ENCODE measurements around the gene PCSK1.
"Not testable (repeated sequence)": the region's sequence is repeated elsewhere in the genome, so short reads cannot be mapped to it uniquely, and the experiment has no call there.

Gene PCSK1

GRCh38 chr5:96426831-96427230 lies 6.2 kb downstream of the PCSK1 start:
- no peak for DNase-seq (ENCODE audit: low read depth in 3 of 3)

- no peak for DNase-seq (ENCODE audit: low read depth in 3 of 3)
Observed at GRCh38 chr5:96425443-96425842, 7.6 kb downstream of the PCSK1 start.

DNA sequence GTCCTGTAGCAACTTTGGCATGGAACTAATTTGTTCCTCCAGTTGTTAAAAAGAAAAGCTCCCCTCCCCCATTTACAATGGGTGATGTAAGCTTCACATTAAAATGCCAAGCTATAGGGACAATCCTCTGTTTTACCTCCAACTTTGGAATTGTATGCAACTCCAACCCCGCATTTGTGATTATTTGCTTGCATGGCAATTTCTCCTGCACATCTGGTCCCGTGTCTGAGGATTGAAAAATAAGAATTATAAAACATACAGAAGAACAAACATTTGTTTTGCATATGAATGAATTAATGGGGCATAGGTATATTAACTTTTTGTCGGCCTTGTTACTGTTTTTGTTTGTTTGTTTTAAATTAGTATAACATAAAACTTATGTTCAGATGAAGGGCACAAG lies 17.2 kb downstream of the PCSK1 start:
- no peak for DNase-seq (ENCODE audit: low read depth in 3 of 3)

DNA sequence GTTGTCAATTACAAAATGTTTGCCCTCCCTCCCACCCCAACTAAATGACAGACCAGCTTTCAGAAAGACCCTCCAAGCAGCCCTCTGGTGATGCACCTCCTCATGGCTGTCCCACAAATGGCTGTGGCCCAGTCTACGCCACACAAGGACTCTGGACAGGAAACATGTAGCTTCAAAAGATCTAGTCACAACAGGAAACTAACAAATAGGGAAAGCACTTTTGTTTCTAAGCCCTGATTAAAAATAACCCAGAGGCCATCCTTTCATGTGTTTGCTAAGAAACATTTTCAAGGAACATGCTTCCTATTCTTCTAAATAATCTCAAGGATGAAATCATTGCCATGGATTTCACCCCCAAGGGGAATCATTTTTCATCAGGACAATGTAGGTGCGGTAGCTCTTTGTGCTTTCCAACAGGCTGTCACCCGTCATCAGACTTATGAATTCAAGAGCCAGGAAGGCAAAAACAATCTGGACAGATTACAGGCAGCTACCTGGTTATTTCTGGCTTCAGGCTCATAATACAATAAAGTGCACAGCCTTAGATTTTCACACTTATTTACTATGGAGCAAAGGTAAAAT lies 20.1 kb downstream of the PCSK1 start:
- DNase-seq (ENCODE audit: low read depth in 3 of 3): no peak

GRCh38 chr5:96410013-96410412 lies 23.0 kb downstream of the PCSK1 start:
- DNase-seq (ENCODE audit: low read depth in 3 of 3): no peak

- no peak for DNase-seq (ENCODE audit: low read depth in 3 of 3)
Observed at GRCh38 chr5:96408841-96409538, 24.1 kb downstream of the PCSK1 start.

DNA sequence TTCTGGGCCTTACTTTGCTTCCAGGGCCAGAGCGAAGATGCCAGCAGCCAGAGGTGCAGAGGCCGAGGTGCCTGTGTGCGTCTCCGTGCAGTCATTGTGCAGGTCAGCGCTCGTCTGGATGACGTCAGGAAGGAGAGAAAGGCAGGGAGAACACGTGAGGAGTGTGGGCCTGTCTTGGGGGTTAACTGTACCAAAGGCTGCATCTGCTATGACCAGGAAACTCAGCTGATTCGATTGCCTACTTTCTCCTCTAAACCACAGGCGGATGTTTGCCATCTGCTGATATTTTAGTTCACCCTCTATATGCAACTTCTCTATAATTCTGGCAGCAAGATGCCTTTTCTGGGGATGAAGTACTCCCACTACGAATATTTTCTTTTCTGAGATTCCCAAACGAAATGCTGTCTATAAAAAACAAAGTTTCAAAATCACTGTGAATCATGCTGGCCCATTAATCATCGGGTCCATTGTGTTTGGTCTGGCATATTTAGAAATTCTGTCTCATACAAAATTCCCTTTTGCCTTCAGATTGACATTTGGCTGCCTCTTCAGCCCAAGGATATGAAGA lies 24.8 kb downstream of the PCSK1 start:
- DNase-seq (ENCODE audit: low read depth in 3 of 3): no peak

DNA sequence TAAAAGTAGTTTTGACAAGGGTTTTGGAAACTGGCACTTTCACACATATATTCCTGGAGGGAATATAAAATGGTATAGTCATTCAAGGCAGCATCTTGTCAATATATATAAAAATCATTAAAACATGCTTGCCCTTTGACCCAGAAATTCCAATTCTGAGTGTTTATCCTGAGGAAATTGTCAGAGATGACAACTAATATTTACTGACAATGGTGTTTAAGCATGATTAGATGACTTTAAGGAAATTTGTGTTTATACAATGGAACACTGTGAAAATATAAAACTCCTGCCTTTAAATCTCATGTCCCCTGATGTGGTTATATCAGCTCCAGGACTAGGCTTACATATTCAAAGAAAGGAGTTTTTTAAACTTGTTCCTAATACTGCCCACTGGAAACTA lies 25.6 kb downstream of the PCSK1 start:
- DNase-seq (ENCODE audit: low read depth in 3 of 3): no peak

DNA sequence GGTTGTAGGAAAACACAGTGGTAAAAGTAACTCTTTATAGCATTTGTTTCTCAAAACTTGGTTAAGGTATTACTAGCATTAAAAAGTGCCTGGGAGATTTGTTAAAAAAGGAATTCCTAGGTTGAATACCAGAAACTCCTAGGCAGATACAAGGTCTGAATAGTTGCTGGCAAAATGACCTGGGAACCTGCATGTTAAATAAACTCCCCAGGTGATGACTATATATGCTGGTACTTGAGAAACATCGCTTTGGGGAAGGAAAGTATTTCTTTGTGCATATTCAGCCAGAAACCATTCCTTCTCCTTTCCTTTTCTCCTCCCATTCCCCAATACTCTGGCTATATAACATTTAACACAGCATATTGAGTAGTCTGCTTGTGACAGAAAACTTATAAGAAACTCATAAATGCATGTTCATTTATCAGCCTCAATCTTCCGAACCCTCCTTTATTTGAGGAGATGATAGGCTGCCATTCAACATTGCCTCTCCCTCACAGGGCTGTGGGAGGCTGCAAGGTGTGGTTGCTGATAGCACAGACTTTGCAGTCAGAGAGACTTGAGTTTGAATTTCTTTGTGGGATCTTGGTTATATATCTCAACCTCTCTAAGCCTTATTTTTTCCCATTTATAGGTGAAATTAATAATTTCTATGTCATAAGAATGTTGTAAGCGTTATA lies 28.7 kb downstream of the PCSK1 start:
- no peak for DNase-seq (ENCODE audit: low read depth in 3 of 3)

GRCh38 chr5:96402500-96402899 lies 30.5 kb downstream of the PCSK1 start:
- DNase-seq (ENCODE audit: low read depth in 3 of 3): no peak

GRCh38 chr5:96396878-96397277 lies 36.2 kb downstream of the PCSK1 start:
- DNase-seq (ENCODE audit: low read depth in 3 of 3): no peak

GRCh38 chr5:96395295-96395694 lies 37.8 kb downstream of the PCSK1 start:
- DNase-seq (ENCODE audit: low read depth in 3 of 3): not testable (repeated sequence)

- no peak for DNase-seq (ENCODE audit: low read depth in 3 of 3)
Observed at GRCh38 chr5:96391921-96392320, 41.1 kb downstream of the PCSK1 start.

GRCh38 chr5:96388176-96388575 lies 44.9 kb downstream of the PCSK1 start:
- DNase-seq (ENCODE audit: low read depth in 3 of 3): no peak

DNA sequence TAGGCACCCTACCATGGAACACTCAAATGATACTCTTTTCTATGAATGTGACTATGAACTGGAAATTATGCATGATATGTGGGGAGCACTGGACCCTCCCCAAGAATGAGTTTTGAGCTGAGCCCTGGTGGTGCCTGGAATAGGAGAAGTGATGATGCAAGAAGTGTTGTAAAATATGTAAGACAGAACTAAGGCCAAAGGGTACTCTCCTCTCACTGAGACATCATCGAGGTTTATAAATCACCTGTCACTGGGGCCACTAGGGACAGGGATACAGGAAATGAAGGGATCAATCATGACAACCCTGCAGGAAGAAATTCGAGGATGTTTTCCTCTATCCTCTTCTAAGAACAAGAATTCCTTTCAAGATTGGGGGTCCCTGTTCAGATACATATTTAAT lies 45.4 kb downstream of the PCSK1 start:
- no peak for DNase-seq (ENCODE audit: low read depth in 3 of 3)

DNA sequence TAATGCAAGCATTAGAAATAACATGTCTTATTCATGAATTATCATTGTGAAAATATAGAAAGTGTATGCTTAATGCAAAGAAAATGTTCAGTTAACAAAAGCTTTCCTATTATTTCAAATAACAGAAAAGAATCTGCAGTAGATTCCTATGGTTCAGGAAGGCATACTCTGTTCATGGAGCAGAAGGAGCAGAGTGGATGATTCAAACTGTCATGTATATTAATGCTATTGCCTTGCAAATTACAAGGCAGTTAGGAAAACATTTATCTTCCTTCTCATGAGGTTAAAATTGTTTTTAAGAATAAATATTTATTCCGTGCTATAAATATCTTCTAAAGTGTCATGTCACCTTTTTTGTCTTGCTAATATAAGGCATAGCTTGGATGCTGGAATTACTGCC lies 47.5 kb downstream of the PCSK1 start:
- DNase-seq (ENCODE audit: low read depth in 3 of 3): no peak

DNA sequence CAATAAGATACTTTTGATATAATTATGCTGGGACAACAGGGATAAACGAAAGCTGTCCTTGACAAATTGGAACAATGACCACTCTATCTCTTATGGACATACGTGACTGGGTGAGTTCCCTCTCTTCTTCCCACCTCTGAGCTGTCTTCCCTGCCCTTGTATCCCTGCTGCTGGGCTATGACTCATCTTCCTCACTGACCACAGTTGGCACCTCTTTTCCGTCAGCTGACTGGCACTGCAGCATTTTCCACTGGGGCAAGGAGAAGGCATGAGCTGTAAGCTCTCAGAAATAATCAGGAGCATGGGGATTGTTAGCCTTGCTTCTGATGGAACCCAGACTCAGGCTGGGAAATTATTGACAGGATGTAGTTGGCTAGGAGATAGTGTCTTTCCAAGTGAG lies 48.7 kb downstream of the PCSK1 start:
- no peak for DNase-seq (ENCODE audit: low read depth in 3 of 3)

- DNase-seq (ENCODE audit: low read depth in 3 of 3): no peak
Observed at GRCh38 chr5:96381526-96381925, 51.5 kb downstream of the PCSK1 start.

DNA sequence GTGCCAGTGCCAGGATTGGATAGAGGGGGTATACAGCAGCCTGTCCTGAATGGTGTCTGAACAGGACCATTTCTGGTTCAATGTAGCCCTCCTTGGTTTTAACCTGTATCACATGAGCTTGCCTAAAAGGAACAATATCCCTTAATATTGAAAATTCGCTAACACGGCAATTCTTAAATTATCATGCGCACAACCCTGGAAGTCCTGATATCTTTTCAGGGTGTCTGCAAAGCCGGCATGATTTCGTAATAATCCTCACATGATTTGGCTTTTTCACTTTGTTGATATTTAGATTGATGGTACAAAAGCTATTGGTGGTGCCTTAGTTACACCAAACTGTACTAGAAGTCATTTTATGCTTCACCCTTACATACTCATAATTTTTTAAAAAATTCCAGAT lies 53.2 kb downstream of the PCSK1 start:
- no peak for DNase-seq (ENCODE audit: low read depth in 3 of 3)

GRCh38 chr5:96377597-96377996 lies 55.5 kb downstream of the PCSK1 start:
- DNase-seq (ENCODE audit: low read depth in 3 of 3): no peak

DNA sequence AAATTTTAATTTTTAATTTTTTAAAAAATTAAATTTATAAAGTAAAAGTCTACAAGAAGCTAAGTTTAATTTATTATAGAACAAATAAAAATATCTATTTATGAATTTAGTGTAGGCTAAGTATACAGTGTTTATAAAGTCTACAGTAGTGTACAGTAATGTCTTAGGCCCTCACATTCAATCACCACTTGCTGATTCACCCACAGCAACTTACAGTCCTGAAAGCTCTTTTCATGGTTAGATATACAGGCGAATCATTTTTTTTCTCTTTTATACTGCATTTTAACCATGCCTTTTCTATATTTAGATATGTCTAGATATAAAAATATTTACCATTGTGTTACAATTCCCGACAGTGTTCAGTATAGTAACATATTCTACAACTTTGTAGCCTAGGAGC lies 55.9 kb downstream of the PCSK1 start:
- no peak for DNase-seq (ENCODE audit: low read depth in 3 of 3)

- DNase-seq (ENCODE audit: low read depth in 3 of 3): no peak
Observed at GRCh38 chr5:96374653-96375052, 58.4 kb downstream of the PCSK1 start.

GRCh38 chr5:96373381-96373733 lies 59.7 kb downstream of the PCSK1 start:
- DNase-seq (ENCODE audit: low read depth in 3 of 3): no peak
